ENCODE results near the gene ASB6.

DNA sequence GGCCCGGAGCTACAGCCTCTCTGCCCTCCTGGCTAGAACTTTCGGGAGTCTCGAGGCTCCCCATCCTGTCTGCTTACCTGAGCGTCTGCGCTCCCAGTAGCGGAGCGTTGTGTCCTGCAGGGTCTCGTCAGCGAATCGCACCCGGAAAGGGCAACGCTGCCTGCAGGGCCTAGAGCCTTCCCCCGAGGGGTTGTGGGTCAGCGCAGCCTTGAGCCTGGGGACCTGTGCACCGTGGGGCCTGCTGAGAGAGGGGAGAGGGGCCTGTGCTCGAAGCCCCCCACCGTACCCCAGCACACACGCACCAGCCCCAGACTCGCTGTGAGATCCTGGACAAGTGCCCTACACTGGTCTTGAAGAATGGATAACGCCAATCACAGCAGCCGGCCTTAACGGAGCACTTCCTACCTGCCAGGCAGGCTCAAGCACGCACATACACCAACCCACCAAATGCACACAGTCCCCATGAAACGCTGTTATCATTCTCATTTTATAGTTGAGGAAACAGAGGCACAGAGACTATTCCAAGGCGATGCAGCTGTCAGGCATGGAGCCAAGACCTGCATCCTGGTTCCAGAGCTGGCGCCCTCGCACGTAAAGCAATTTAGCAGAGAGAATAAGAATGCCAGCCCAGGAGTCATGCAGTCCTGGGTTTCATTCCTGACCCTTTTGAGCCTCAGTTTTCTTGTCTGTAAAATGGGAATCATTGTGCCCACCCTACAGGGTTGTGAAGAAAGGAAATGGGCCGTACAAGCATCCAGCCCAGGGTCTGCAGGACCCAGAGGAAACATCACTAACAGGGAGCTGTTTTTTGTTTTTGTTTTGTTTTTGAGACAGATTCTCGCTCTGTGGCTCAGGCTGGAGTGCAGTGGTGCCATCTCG lies 26.3 kb downstream of the ASB6 start:
- TF ChIP-seq GABPA (IDR thresholded peaks at IDR 0.05; ENCODE audit: low read depth), result no peak
- TF ChIP-seq, protein P1, sequence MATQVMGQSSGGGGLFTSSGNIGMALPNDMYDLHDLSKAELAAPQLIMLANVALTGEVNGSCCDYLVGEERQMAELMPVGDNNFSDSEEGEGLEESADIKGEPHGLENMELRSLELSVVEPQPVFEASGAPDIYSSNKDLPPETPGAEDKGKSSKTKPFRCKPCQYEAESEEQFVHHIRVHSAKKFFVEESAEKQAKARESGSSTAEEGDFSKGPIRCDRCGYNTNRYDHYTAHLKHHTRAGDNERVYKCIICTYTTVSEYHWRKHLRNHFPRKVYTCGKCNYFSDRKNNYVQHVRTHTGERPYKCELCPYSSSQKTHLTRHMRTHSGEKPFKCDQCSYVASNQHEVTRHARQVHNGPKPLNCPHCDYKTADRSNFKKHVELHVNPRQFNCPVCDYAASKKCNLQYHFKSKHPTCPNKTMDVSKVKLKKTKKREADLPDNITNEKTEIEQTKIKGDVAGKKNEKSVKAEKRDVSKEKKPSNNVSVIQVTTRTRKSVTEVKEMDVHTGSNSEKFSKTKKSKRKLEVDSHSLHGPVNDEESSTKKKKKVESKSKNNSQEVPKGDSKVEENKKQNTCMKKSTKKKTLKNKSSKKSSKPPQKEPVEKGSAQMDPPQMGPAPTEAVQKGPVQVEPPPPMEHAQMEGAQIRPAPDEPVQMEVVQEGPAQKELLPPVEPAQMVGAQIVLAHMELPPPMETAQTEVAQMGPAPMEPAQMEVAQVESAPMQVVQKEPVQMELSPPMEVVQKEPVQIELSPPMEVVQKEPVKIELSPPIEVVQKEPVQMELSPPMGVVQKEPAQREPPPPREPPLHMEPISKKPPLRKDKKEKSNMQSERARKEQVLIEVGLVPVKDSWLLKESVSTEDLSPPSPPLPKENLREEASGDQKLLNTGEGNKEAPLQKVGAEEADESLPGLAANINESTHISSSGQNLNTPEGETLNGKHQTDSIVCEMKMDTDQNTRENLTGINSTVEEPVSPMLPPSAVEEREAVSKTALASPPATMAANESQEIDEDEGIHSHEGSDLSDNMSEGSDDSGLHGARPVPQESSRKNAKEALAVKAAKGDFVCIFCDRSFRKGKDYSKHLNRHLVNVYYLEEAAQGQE (IDR thresholded peaks at IDR 0.05; ENCODE audit: insufficient replicate concordance, low read depth), result no peak
- no peak for TF ChIP-seq CTCF (IDR thresholded peaks at IDR 0.05; ENCODE audit: insufficient read depth, low read length)
- no peak for TF ChIP-seq POLR2AphosphoS5 (IDR thresholded peaks at IDR 0.05; ENCODE audit: low read depth)

Measured in HL-60 (cell line).